ENCODE measurements around the gene TXNDC11. TPM values are rescaled to one million over a fixed set of nuclear protein-coding genes. Genes with fewer than 3 reads are reported as not detected.

TXNDC11 gene
- total RNA-seq, 4 donors from 2014 or later: 27.7 to 47.8 (median 40.0) TPM

GRCh38 chr16:11698271-11698689, 44.4 kb downstream of the TXNDC11 start:
- 70 to 74% methylated on average over 7 of the region's 7 CpGs for WGBS, 2 donors
- intact Hi-C loops (cut with DNase I; ENCODE audit: low total_unique reads): no loop called here

GRCh38 chr16:11697319-11697718, 45.3 kb downstream of the TXNDC11 start:
- peak in 1 of 2 donors; percentile 48 for DNase-seq (ENCODE audit: low spot score in 2 of 2)

More at GRCh38 chr16:11698271-11698689, 44.4 kb downstream of the TXNDC11 start:
- H3K4me3 ChIP-seq (ENCODE audit: low read depth, poor library complexity, severe bottlenecking): no peak overlapping the region
- peak in 1 of 2 donors; percentile 56 for DNase-seq (ENCODE audit: low spot score in 2 of 2)
- TF ChIP-seq POLR2A (IDR thresholded peaks at IDR 0.05) (no peak), CTCF (IDR thresholded peaks at IDR 0.05) (no peak)

GRCh38 chr16:11696266-11697012, 46.2 kb downstream of the TXNDC11 start:
- no peak for TF ChIP-seq POLR2A (IDR thresholded peaks at IDR 0.05)
- TF ChIP-seq CTCF (IDR thresholded peaks at IDR 0.05): no peak
- DNase-seq (ENCODE audit: low spot score in 2 of 2): peak in 1 of 2 donors; percentile 58
- intact Hi-C loops (cut with DNase I; ENCODE audit: low total_unique reads): no loop called here
- H3K4me3 ChIP-seq (ENCODE audit: low read depth, poor library complexity, severe bottlenecking): no peak overlapping the region
- WGBS, 2 donors: 92 to 94% methylated on average over 12 of the region's 12 CpGs

More at GRCh38 chr16:11697319-11697718, 45.3 kb downstream of the TXNDC11 start:
- 91 to 95% methylated on average over 12 of the region's 12 CpGs for WGBS, 2 donors
- TF ChIP-seq POLR2A (IDR thresholded peaks at IDR 0.05) (no peak), CTCF (IDR thresholded peaks at IDR 0.05) (no peak)
- no peak overlapping the region for H3K4me3 ChIP-seq (ENCODE audit: low read depth, poor library complexity, severe bottlenecking)
- intact Hi-C loops (cut with DNase I; ENCODE audit: low total_unique reads): no loop called here

GRCh38 chr16:11692651-11693050, 50.0 kb downstream of the TXNDC11 start:
- DNase-seq (ENCODE audit: low spot score in 2 of 2): peak in 1 of 2 donors; percentile 52
- no peak overlapping the region for H3K4me3 ChIP-seq (ENCODE audit: low read depth, poor library complexity, severe bottlenecking)
- 90% methylated on average over 6 of the region's 6 CpGs for WGBS, 2 donors
- intact Hi-C loops (cut with DNase I; ENCODE audit: low total_unique reads): no loop called here
- TF ChIP-seq POLR2A (IDR thresholded peaks at IDR 0.05): no peak
- no peak for TF ChIP-seq CTCF (IDR thresholded peaks at IDR 0.05)

GRCh38 chr16:11692171-11692570, 50.5 kb downstream of the TXNDC11 start:
- no peak for TF ChIP-seq POLR2A (IDR thresholded peaks at IDR 0.05)
- TF ChIP-seq CTCF (IDR thresholded peaks at IDR 0.05): no peak
- no peak overlapping the region for H3K4me3 ChIP-seq (ENCODE audit: low read depth, poor library complexity, severe bottlenecking)
- peak in 1 of 2 donors; percentile 7 for DNase-seq (ENCODE audit: low spot score in 2 of 2)
- intact Hi-C loops (cut with DNase I; ENCODE audit: low total_unique reads): no loop called here
- WGBS, 2 donors: 87 to 88% methylated on average over 8 of the region's 8 CpGs

All from lower leg skin (tissue), 4 donors.